ENCODE measurements around the gene TENT4A.
"Not testable (repeated sequence)": the region's sequence is repeated elsewhere in the genome, so short reads cannot be mapped to it uniquely, and the experiment has no call there.

The TENT4A gene

DNA sequence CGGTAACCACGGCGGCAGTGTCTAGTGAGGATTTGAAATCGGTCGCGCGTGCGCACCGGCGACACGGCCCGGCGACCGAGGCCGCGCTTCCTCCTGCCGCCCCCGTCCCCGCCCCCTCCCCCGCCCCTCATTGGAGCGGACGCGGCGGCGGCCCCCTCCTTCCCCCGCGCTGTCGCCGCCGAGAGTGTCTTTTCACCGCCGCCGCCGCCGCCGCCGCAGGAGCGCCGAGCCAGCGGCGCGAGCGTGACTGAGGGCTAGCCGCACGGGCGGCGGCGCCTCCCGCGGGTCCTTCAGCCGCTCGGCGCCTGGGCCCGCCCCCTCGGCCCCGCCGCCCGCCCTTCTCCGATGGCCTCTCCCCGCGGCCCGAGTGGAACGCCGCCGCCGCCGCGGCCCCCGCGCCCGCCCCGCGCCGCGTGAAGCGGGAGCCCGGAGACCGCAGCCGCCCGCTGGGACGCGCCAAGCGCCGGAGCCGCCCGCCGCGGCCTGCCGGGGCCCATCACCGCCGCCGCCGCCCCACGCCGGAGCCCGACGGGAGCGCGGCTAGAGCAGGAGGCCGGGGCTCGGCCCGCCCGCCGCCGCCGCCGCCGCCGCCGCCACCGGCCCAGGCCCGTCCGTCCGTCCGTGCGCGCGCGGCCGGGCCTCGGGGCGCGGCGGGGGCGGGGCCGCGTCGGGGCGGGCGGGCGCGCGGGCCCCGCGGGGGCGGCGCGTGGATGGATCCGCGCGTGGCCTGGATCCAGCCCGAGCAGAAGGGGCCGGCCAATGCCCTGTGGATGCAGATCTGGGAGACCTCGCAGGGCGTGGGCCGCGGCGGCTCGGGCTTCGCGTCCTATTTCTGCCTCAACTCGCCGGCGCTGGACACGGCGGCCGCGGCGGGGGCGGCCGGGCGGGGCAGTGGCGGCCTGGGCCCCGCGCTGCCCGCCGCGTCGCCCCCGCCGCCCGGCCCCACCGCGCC lies at the start of gene TENT4A:
Gene TENT4A, plus strand, starts transcription at position 159 of the 952 bp plus-strand sequence. Its CDS starts 552 bp downstream, at position 711.
- DNase-seq (ENCODE audit: low spot score) = peak; percentile 31

DNA sequence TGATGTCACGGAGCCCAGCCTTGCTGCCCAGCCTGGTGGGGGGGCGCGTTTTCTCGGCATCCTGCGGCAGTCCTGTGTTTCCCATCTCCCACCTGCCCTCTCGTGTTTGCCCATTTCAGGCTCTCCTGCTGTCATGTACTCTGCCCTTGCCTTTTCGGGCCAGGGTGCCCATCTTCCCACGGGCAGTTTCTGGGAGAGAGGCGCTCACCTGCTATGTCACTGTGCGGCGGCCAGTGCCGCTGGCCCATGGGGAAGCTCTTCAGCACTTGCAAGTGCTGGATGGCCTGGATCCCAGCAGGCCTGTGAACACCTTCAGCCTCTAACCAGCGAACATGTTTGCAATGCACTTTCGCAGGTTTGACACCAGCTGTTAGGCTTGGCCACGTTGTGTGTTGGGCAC lies 46.5 kb upstream of the TENT4A start:
- no peak for DNase-seq (ENCODE audit: low spot score)

DNA sequence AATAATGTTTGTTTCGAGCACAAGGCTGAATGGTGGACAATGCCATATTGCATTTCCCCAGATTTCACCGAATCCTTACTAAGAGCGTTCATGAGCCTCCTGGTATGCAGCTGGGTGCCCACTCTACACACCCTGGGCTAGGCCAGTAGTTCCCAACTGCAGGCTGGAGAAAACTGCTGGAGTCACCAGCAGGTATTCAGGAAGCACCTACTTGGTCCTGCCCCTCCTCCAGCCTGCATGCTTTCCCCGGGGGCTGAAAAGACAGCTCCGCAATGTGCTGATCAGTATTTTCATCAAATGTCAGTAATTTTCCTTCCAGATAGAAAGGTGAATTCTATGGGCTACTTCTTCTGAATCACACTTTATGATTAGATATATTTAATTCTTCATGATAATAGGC lies 45.6 kb upstream of the TENT4A start:
- DNase-seq (ENCODE audit: low spot score) = no peak

DNA sequence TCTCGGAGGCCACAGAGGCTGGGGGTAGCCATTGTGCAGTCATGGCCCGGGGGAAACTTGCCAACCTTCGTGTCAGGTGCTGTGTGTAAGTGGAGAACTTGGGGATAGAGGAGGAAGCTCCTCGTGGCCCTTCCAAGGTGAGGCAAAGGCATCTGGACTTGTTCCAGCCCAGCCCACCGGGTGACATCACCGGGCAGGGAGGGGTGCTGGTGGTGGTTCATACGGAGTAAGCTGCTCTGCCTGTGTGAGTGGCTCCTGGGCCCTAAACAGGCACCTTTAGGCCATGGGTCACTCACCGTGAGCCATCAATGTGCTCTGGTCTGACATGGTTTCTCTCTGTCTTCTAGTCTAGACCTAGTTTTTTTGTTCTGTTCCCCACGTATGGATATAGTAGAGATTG lies 44.5 kb upstream of the TENT4A start:
- not testable (repeated sequence) for DNase-seq (ENCODE audit: low spot score)

DNA sequence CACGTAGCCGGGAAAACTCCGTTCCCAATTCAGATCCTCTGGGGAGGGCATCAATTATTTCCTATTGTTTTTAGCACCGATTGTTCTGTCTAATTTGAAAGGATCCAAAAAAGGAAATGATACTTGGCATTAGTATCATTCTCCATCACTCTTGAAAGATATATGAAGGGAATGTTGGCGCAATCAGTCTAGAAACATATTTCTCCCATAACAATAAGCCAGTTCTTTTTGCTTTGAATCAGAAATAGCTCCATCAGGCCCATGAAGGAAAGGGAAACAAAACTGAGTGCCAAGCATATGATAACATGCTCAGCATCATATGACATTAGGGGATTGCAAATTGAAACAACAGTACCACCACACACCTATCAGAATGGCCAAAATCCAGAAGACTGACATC lies 40.2 kb upstream of the TENT4A start:
- DNase-seq (ENCODE audit: low spot score) = no peak

DNA sequence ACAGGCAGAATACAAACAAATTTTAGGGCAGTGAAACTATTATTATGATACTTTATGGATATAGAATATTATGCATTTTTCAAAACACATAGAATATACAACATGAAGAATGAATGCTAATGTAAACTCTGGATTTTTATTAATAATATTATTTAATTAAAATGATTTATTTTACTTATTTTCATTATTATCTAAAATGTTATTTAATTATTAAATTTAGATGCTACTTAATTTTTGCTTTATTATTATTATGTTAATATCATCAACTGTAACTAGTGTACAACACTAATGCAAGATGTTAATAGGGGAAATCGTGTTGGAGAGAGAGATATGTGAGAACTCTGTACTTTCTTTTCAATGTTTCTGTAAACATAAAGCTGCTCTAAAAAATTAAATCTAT lies 39.3 kb upstream of the TENT4A start:
- no peak for DNase-seq (ENCODE audit: low spot score)

DNA sequence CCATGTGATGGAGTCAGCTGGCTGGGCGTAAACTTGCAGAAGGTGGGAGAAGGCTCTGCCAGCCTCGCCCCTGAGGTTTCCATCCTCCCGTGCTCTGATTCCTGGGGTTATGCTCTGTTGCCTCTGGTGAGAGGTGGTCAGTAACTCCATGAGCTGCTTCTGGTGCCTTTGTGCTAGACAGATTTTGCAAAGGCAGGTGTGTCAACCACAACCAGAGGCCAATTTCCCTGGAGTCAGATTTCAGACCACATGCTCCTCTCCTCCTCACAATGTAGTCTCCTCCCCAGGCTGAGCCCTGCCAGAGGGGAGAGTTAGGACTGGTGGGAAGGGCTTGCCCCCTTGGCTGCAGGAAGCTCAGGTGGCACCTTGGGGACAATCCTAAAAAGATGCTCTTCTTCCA lies 38.8 kb upstream of the TENT4A start:
- peak; percentile 54 for DNase-seq (ENCODE audit: low spot score)

DNA sequence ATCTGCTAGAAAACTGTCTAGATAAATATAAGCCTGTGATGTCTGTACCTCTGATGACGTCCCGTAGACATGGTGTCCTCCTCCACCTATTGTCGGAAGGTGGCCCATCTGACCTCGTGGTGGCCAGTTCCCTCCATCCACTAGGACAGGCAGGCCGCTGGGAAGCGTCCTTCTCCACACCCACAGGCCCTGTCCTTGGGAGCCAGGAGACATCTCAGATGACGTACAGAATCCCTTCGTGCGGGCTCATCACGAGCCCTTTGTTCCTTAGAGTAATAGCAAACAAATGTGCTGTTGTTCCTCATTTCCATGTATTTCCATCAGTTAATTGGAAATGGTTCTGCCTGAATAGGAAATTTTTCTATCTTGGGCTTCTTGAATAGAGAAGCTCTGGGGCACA lies 38.3 kb upstream of the TENT4A start:
- DNase-seq (ENCODE audit: low spot score) = no peak

DNA sequence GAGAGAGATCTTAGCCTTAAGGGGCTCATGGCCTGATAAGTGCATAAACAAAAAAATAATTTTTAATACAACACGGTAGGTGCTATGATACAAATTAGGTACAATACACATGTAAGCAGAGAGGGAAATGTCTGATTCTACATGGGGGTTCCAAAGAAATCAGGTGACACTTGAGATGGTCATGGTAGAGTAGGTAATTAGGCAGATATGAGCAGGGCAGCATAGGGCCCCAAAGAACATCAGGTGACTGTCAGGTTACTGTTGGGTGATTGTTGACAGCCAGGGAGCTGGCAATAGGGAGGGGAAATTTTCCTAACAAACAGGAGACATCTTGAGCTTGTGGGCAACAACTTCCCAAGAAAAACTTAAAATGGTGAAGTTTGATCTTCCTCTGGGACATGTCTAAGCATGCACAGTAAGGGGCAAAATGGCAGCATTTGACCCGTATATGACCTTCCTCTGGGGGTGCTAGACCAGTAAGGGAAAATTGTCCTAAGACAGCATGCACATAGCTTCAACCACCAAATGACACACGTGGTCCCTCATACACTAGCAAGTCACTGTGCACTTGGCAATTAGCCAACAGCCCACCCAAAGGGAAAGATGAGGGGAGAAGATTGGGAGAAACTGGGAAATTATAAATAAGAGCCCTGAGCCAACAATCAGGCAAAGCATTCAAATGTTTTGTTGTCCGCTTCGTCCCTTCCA lies 37.3 kb upstream of the TENT4A start:
- DNase-seq (ENCODE audit: low spot score) = no peak

DNA sequence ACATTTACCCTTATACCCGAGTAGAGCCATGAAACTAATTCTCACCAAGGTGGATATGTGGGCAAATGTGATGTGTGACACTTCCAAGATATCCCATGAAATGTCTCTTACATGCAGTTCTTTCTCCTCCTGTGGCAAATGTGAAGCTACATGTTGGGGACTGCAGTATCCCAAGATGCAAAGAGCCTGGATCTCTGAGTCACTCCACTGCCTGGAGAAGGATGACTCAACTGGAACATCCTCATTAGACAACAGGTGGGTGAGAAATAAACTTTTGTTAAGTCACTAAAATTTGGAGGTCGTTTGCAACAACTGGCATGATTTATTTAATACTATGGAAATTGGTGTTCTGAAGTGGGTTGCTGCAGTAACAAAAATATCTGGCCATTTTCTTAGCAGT lies 36.5 kb upstream of the TENT4A start:
- peak; percentile 15 for DNase-seq (ENCODE audit: low spot score)

DNA sequence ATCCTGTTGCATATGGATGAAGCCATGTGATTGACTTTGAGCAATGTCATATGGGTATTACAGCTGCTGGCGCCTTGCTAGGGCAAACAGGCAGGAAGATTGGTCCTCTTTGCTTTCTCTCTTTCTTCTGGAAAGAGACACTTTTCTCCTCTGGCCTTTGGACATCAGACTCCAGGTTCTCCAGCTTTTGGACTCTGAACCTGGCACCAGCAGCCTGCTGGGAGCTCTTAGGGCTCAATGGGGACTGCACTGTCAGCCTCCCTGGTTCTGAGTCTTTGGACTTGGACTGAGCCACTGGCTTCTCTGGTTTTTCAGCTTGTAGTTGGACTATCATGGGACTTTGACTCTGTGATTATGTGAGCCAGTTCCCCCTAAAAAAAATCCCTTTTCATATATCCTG lies 34.8 kb upstream of the TENT4A start:
- no peak for DNase-seq (ENCODE audit: low spot score)

DNA sequence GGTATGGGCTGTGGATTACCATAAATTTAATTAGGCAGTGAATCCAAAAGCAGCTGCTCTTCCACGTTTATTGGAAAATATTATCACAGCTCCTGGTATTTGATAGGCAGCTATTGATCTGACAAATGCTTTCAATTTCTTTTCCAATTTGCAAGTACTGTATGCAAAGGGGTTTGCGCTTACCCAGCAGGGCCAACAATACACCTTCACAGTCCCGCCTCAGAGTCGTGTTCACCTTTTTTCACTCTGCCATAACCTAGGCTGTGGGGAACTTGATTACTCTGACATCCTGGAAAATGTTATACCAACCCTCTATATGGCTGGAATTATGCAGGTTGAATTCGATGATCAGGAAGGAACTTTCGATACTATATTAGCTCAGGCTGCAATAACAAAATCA lies 32.3 kb upstream of the TENT4A start:
- no peak for DNase-seq (ENCODE audit: low spot score)

DNA sequence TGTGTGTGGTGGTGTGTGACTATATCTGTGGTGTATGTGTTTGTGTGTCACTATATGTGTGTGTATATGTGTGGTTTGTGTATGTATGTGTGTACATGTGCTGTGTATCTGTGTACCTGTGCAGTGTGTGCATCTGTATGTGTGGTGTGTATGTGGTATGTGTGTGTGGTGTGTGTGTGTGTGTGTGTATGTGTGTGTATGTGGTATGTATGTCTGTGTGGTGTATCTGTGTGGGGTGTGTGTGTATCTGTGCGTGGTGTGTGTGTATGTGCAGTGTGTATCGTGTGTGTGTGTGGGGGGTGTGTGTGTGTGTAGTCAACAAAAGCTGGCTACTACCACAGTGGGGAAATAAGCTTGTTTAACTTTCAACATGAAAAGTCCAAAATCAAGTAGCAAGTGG lies 31.6 kb upstream of the TENT4A start:
- no peak for DNase-seq (ENCODE audit: low spot score)

DNA sequence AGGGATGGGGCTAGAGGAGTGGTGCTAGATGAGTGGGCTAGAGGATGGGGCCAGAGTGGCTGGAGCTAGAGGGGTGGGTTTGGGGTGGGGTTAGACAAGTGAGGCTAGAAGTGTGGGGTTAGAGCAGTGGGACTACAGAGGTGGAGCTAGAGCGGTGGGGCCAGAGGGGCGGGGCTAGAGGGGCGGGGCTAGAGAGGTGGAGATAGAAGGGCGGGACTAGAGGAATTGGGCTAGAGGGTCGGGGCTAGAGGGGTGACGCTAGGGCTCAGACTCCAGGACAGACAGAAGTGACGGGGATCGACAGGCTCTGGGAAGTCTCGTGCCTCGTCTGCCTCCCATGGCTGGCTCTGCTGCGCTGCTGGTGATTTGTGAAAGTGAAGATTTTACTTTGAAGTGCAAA lies 31.0 kb upstream of the TENT4A start:
- DNase-seq (ENCODE audit: low spot score) = no peak

DNA sequence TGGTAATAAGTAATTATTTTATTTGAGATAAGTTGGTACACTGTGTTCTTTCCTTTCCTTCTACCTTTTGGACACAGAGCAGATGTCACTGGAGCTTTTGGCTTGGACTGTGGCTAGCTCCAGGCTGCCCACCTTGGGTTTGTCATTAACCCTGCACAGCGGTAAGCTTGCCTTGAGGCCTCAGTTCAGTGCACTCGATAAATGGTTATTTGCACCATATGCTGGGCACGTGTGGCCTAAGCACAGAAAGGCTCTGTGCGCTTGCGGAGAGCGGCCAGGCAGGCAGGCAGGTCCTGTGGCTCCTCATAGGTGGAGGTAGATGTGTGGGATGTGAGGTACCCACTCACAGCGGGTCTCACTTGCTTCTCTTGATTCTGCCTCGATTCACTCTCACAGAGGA lies 30.0 kb upstream of the TENT4A start:
- no peak for DNase-seq (ENCODE audit: low spot score)

DNA sequence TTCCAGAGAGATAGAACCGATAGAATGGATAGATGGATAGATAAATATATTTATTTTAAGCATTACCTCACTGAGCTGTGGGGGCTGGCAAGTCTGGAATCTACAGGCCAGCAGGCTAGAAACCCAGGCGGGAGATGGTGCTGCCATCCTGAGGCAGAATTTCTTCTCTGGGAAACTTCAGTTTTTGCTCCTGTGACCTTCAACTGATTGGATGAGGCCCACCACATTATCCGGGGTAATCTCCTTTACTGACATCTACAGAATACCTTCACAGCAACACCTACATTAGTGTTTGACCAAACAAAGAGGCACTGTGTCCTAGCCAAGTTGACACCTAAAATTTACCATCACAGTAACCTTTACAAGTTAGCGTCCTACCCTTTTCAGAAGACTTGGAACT lies 29.2 kb upstream of the TENT4A start:
- DNase-seq (ENCODE audit: low spot score) = no peak

DNA sequence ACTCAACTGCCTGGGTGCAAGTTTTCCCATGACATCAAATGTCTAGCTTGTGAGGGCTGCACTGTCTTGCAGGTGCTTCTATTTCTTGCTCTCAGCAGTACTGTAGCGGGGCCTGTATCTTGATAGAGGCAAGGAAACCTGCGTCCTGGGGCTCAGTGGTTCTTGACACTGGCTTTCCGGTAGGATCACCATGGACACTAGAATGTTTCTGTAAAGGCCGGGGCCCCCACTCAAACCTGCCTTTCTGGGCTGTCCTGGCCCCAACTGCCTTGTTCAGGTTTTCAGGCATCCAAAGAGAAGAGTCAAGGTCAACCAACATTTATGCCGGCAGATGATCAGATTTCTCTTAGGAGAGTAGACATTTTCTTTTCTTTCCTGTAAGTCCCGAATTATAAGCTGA lies 26.7 kb upstream of the TENT4A start:
- no peak for DNase-seq (ENCODE audit: low spot score)

DNA sequence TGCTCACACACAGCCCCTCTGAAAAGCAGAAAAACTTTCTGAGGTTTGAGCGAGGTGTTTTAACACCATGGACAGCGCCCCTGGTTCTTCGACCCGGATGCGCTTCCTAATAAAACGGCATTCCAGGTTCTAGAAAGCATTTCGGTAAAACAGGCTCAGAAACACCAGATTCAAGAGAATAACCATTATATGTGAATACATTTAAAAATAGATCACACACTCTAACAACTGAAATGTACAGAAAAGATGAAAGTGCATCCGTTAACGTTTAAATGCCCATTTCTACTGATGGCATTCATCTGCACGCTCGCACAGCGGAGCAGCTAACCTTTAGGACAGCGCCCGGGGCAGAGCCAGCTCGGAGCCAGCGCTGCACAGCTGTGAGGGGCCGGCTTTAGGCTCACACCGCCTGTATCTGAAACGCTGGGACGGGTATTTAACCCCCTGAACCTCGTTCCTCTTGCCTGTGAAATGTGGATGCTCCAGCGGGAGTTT lies 26.3 kb upstream of the TENT4A start:
- DNase-seq (ENCODE audit: low spot score) = no peak

DNA sequence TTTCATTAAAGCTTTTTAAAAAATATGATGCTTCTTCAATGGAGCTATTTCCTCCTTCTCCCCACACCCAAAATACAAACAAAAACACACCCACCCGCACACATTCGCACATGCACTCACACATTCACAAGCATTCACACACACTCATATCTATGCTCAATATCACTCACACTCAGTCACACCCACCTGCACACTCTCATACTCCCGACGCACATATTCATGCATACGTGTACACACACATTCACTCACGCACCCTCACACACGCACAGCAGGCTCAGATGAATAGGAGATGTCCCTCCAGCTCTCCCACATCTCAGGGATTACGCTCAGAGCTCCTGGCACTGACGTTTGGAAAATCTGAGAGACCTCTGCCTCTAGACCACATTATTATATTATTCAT lies 25.7 kb upstream of the TENT4A start:
- DNase-seq (ENCODE audit: low spot score) = no peak

DNA sequence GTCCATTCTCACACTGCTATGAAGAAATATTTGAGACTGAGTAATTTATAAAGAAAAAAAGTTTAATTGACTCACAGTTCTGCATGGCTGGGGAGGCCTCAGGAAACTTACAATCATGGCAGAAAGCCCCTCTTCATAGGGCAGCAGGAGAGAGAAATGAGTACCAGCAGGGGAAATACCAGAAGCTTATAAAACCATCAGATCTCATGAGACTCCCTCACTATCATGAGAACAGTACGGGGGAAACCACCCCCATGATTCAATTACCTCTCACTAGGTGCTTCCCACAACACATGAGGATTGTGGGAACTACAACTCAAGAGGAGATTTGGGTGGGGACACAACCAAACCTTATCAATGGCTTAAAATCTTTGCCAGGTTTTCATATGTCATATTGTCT lies 20.3 kb upstream of the TENT4A start:
- DNase-seq (ENCODE audit: low spot score) = no peak

DNA sequence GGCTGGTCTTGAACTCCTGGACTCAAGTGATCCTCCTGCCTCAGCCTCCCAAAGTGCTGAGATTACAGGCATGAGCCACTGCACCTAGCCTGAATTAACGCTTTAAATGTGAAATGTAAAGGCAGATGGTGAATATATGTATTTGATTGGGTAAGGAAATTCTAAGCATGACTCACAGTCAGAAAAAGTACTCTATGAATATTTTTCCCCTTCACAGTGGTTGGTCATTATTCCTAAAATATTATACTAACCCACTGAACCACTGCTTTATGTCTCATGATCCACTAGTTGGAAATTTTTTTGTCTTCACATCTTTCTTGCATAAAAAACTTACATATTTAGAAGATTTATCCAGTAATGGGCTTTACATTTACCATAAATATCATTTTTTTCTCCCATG lies 14.5 kb upstream of the TENT4A start:
- DNase-seq (ENCODE audit: low spot score) = no peak

DNA sequence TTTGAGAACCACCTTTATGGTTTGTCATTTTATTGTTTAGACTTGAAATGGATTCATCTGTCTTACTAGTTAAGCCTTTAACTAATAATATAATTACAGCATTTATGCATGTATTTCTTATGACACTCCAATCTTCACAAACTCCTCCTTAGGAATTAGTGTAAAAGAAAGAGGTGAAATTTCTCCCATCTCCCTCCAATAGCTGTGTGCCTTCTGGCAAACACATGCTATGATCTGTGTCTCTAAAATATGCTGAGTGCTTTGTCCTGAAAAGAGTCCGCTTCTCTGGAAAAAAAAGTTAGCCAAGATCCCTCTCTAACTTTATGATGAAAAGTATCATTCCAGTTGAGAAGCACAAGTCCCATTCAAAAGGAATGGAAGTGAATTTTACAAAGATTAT lies 13.9 kb upstream of the TENT4A start:
- no peak for DNase-seq (ENCODE audit: low spot score)

DNA sequence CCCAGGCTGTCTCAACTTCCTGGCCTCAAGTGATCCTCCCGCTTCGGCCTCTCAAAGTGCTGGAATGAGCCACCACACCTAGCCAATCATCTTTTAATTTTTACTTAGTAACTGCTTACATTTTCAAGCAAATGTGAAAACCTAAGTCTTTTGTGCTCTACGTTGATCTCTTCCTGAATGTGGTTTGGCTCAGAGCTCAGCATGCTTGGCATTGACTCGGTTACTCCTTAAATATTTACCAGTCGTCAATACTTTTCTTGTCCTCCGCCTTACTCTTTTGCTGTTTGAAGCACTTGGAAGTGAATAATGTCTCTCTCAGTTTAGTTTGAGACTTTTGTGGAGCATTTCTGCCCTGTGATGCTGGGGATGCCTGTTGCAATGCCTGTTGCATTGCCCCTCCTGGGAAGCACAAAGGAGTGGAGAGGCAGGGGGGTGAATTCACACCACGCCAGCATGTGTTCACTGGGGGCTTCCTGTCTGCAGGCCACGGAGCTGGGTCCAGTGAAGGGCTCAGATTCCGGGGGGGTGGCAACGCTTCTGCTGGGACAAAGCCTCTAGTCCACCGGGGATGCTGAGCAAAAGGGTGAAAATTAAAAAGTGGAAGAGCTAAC lies 13.1 kb upstream of the TENT4A start:
- no peak for DNase-seq (ENCODE audit: low spot score)
